ENCODE data around the gene MUC4. TPM values are rescaled to one million over a fixed set of nuclear protein-coding genes. Genes with fewer than 3 reads are reported as not detected.
A peak's percentile ranks its signal among the peaks of the same experiment; 100 is the strongest.

The MUC4 gene
- 1.1 and 1.5 TPM in 2 replicates for total RNA-seq (2014; rRNA removed; shearing (Covaris generic))

- Histone ChIP-seq H3K4me1 (peaks cover 26% of the 10 kb centered on the region), H3K27me3 (no peaks in the 10 kb centered on the region), H3K27ac (no peak within 1 kb of the TSS), H3K9me3 (replicated peaks) (no peaks in the 10 kb centered on the region), H3K4me3 (peak within 1 kb of the TSS; percentile 48), H3K36me3 (no peaks in the 10 kb centered on the region)
- peak; percentile 59 to 66 for DNase-seq
Measured at GRCh38 chr3:195811756-195812155, at the start of gene MUC4. Gene MUC4 (minus strand): TSS chr3:195811929. CDS start chr3:195811817, 112 bp downstream.

- peaks cover 6% of the 10 kb centered on the region; the same call in 1 of the 2 replicates for H3K36me3 ChIP-seq
- no peaks in the 10 kb centered on the region for H3K4me1 ChIP-seq
- no peaks in the 10 kb centered on the region for H3K9me3 ChIP-seq (replicated peaks)
- H3K27me3 ChIP-seq: no peaks in the 10 kb centered on the region
- H3K27ac ChIP-seq: no peak overlapping the region
- no peak for DNase-seq
- no peak overlapping the region for H3K4me3 ChIP-seq
Measured at GRCh38 chr3:195860456-195860855, 48.7 kb upstream of the MUC4 start.

GRCh38 chr3:195859846-195860411, 48.2 kb upstream of the MUC4 start:
- H3K27ac ChIP-seq: no peak overlapping the region
- H3K4me1 ChIP-seq: no peaks in the 10 kb centered on the region
- no peaks in the 10 kb centered on the region for H3K27me3 ChIP-seq
- H3K36me3 ChIP-seq: peaks cover 6% of the 10 kb centered on the region; the same call in 1 of the 2 replicates
- no peak for DNase-seq
- no peak overlapping the region for H3K4me3 ChIP-seq
- H3K9me3 ChIP-seq (replicated peaks): no peaks in the 10 kb centered on the region

- no peaks in the 10 kb centered on the region for H3K27me3 ChIP-seq
- no peak overlapping the region for H3K4me3 ChIP-seq
- DNase-seq: peak; percentile 49 to 80
- H3K9me3 ChIP-seq (replicated peaks): no peaks in the 10 kb centered on the region
- H3K36me3 ChIP-seq: peaks cover 6% of the 10 kb centered on the region; the same call in 1 of the 2 replicates
- H3K4me1 ChIP-seq: no peaks in the 10 kb centered on the region
- H3K27ac ChIP-seq: no peak overlapping the region
Measured at GRCh38 chr3:195859061-195859845, 47.5 kb upstream of the MUC4 start.

- DNase-seq: no peak
- no peaks in the 10 kb centered on the region for H3K4me1 ChIP-seq
- no peaks in the 10 kb centered on the region for H3K36me3 ChIP-seq
- no peak overlapping the region for H3K27ac ChIP-seq
- no peak overlapping the region for H3K4me3 ChIP-seq
- H3K27me3 ChIP-seq: no peaks in the 10 kb centered on the region
- no peaks in the 10 kb centered on the region for H3K9me3 ChIP-seq (replicated peaks)
Measured at GRCh38 chr3:195856410-195857084, 44.8 kb upstream of the MUC4 start.

- no peaks in the 10 kb centered on the region for H3K4me1 ChIP-seq
- H3K4me3 ChIP-seq: no peak overlapping the region
- no peaks in the 10 kb centered on the region for H3K27me3 ChIP-seq
- H3K27ac ChIP-seq: no peak overlapping the region
- H3K9me3 ChIP-seq (replicated peaks): no peaks in the 10 kb centered on the region
- H3K36me3 ChIP-seq: no peaks in the 10 kb centered on the region
- no peak for DNase-seq
Measured at GRCh38 chr3:195855471-195856409, 44.0 kb upstream of the MUC4 start.

- Histone ChIP-seq H3K27me3 (no peaks in the 10 kb centered on the region), H3K36me3 (no peaks in the 10 kb centered on the region)
Measured at GRCh38 chr3:195854628-195855294, 43.0 kb upstream of the MUC4 start.

GRCh38 chr3:195853996-195854395, 42.3 kb upstream of the MUC4 start:
- H3K27ac ChIP-seq: no peak overlapping the region
- no peak overlapping the region for H3K4me3 ChIP-seq
- no peaks in the 10 kb centered on the region for H3K9me3 ChIP-seq (replicated peaks)
- no peak for DNase-seq
- no peaks in the 10 kb centered on the region for H3K36me3 ChIP-seq
- no peaks in the 10 kb centered on the region for H3K4me1 ChIP-seq
- H3K27me3 ChIP-seq: no peaks in the 10 kb centered on the region

More at GRCh38 chr3:195854628-195855294, 43.0 kb upstream of the MUC4 start:
- Histone ChIP-seq H3K4me1 (no peaks in the 10 kb centered on the region), H3K27ac (no peak overlapping the region), H3K4me3 (no peak overlapping the region), H3K9me3 (replicated peaks) (no peaks in the 10 kb centered on the region)
- DNase-seq: no peak

GRCh38 chr3:195853036-195853435, 41.3 kb upstream of the MUC4 start:
- H3K27me3 ChIP-seq: no peaks in the 10 kb centered on the region
- no peak for DNase-seq
- H3K36me3 ChIP-seq: no peaks in the 10 kb centered on the region
- H3K4me3 ChIP-seq: no peak overlapping the region
- no peak overlapping the region for H3K27ac ChIP-seq
- H3K9me3 ChIP-seq (replicated peaks): no peaks in the 10 kb centered on the region
- H3K4me1 ChIP-seq: no peaks in the 10 kb centered on the region

- Histone ChIP-seq H3K27ac (no peak overlapping the region), H3K9me3 (replicated peaks) (no peaks in the 10 kb centered on the region), H3K27me3 (no peaks in the 10 kb centered on the region), H3K4me1 (no peaks in the 10 kb centered on the region), H3K36me3 (no peaks in the 10 kb centered on the region), H3K4me3 (no peak overlapping the region)
- peak; percentile 82 to 94 for DNase-seq
Measured at GRCh38 chr3:195850857-195851543, 39.3 kb upstream of the MUC4 start.

GRCh38 chr3:195849322-195850074, 37.8 kb upstream of the MUC4 start:
- no peaks in the 10 kb centered on the region for H3K9me3 ChIP-seq (replicated peaks)
- no peak for DNase-seq
- H3K36me3 ChIP-seq: no peaks in the 10 kb centered on the region
- no peaks in the 10 kb centered on the region for H3K27me3 ChIP-seq
- no peak overlapping the region for H3K4me3 ChIP-seq
- H3K27ac ChIP-seq: no peak overlapping the region
- H3K4me1 ChIP-seq: no peaks in the 10 kb centered on the region

GRCh38 chr3:195847055-195847950, 35.6 kb upstream of the MUC4 start:
- Histone ChIP-seq H3K27ac (no peak overlapping the region), H3K4me3 (no peak overlapping the region), H3K27me3 (no peaks in the 10 kb centered on the region), H3K4me1 (no peaks in the 10 kb centered on the region), H3K9me3 (replicated peaks) (no peaks in the 10 kb centered on the region), H3K36me3 (no peaks in the 10 kb centered on the region)
- no peak for DNase-seq

Measured in SJCRH30 (cell line).